HepG2 (cell line): ENCODE measurements around the gene SASH1. TPM values are rescaled to one million over a fixed set of nuclear protein-coding genes. Genes with fewer than 3 reads are reported as not detected.

Source experiments
- ATAC-seq: fragments of 200-7000 bp; cut with Tn5 transposase; 3 replicates; pipeline ENCODE4 v1.9.1; 2020; ENCODE audit warnings: mild to moderate bottlenecking, moderate library complexity
- BruUV-seq: library from RNA; stranded (reverse); fragments of 400-500 nt; replicated peaks from 2 replicates; lab custom pipeline; 2021; lab: Mats Ljungman, UMichigan
- CTCF ChIA-PET: fragments of 300-600 bp; formaldehyde crosslinking; extraction: SDS; loops from one replicate; lab custom pipeline; 2021; ENCODE audit warnings: low total read pairs, inconsistent platforms, low intra/inter-chr PET ratio; lab: Yijun Ruan, JAX
- POLR2A ChIA-PET: fragments of 350-600 bp; sonication (Branson Sonifier 250); formaldehyde crosslinking; loops from one replicate; lab custom pipeline; 2020; ENCODE audit warnings: antibody characterized with exemption, inconsistent platforms; lab: Yijun Ruan, JAX
- DNase-seq: peaks from one replicate; pipeline ENCODE4 v3.0.0-alpha.2; 2015; ENCODE audit warnings: low spot score
- FAIRE-seq: peaks from 3 replicates; lab custom pipeline; 2011; peaks lifted over from hg19 to GRCh38; lab: Jason Lieb, UNC
- H2AFZ ChIP-seq: one replicate; pipeline ENCODE4 v1.6.1; 2011; ENCODE audit warnings: low read length, inconsistent platforms
- H3K27ac ChIP-seq: fragments of 300-600 bp; 3 replicates; pipeline ENCODE4 v1.8.0; 2011; ENCODE audit warnings: mixed run types, mild to moderate bottlenecking, mixed read lengths, low read length, inconsistent platforms; ENCODE audit not compliant: insufficient read depth; ENCODE audit errors: extremely low read length
- H3K27me3 ChIP-seq, 2 experiments: fragments of 200-600 bp in 1 of 2; 2 replicates in 1 of 2; 3 replicates in 1 of 2; pipeline versions ENCODE4 v1.6.0 to v1.8.0; 2011; ENCODE audit warnings: low read length in 2 of 2, mild to moderate bottlenecking in 2 of 2, moderate library complexity in 2 of 2, inconsistent platforms in 1 of 2; ENCODE audit not compliant: insufficient read depth in 2 of 2, control insufficient read depth in 1 of 2
- H3K36me3 ChIP-seq, 2 experiments: fragments of 200-600 bp in 1 of 2; replicated peaks in 1 of 2; 2 replicates in 1 of 2; 3 replicates in 1 of 2; pipeline versions ENCODE4 v1.5.1 to v1.8.0; 2011; ENCODE audit warnings: low read length in 2 of 2, inconsistent platforms in 1 of 2; ENCODE audit not compliant: insufficient read depth in 2 of 2, control insufficient read depth in 1 of 2
- H3K4me1 ChIP-seq: 2 replicates; pipeline ENCODE4 v1.5.1; 2012; ENCODE audit warnings: low read length, inconsistent platforms; ENCODE audit not compliant: insufficient read depth
- H3K4me2 ChIP-seq: 2 replicates; pipeline ENCODE4 v1.6.0; 2011; ENCODE audit warnings: low read depth, low read length, inconsistent platforms
- H3K4me3 ChIP-seq, 3 experiments: fragments of 200-600 bp in 1 of 3; sonication (generic), shearing (Covaris generic) in 1 of 3; replicated peaks in 1 of 3; 2 replicates each; pipeline ENCODE4 v1.5.1; 2011 to 2016; ENCODE audit warnings: low read length in 3 of 3, inconsistent platforms in 2 of 3, low read depth in 2 of 3, mild to moderate bottlenecking in 2 of 3, control low read depth in 1 of 3, mixed read lengths in 1 of 3; ENCODE audit not compliant: insufficient read depth in 1 of 3
- H3K79me2 ChIP-seq: one replicate; pipeline ENCODE4 v1.6.1; 2011; ENCODE audit warnings: low read length, inconsistent platforms; ENCODE audit not compliant: insufficient read depth
- H3K9ac ChIP-seq: 2 replicates; pipeline ENCODE4 v1.6.0; 2011; ENCODE audit warnings: mild to moderate bottlenecking, low read depth, low read length, inconsistent platforms; ENCODE audit not compliant: insufficient read depth
- H3K9me3 ChIP-seq: 2 replicates; pipeline ENCODE4 v1.5.1; 2012; ENCODE audit warnings: mild to moderate bottlenecking, low read length
- H4K20me1 ChIP-seq: 2 replicates; pipeline ENCODE4 v1.6.0; 2011; ENCODE audit warnings: inconsistent platforms, mild to moderate bottlenecking, low read length, moderate library complexity; ENCODE audit not compliant: insufficient read depth
- CENPT ChIP-seq: sonication (generic); formaldehyde crosslinking; IDR thresholded peaks from 2 replicates; pipeline ENCODE4 v1.8.0; 2022; ENCODE audit warnings: low read depth, mild to moderate bottlenecking, moderate library complexity, missing genetic modification reagents
- ELF1 ChIP-seq: sonication (generic); formaldehyde crosslinking; IDR thresholded peaks from 2 replicates; pipeline ENCODE4 v1.4.0; 2020; ENCODE audit warnings: missing genetic modification reagents
- HOXA9 ChIP-seq: sonication (generic); formaldehyde crosslinking; IDR thresholded peaks from 2 replicates; pipeline ENCODE4 v1.8.1; 2022; ENCODE audit warnings: missing genetic modification reagents, mild to moderate bottlenecking, moderate library complexity, borderline replicate concordance
- NRL ChIP-seq: sonication (generic); formaldehyde crosslinking; IDR thresholded peaks from 2 replicates; pipeline ENCODE4 v1.5.0; 2020; ENCODE audit warnings: missing genetic modification reagents, mild to moderate bottlenecking, moderate library complexity, borderline replicate concordance
- RBM39 ChIP-seq: fragments of 200-400 bp; formaldehyde crosslinking; IDR thresholded peaks from one replicate; pipeline ENCODE4 v1.6.1; 2018; ENCODE audit warnings: antibody characterized with exemption, mild to moderate bottlenecking, low read depth, low read length; ENCODE audit not compliant: poor library complexity, severe bottlenecking
- SALL1 ChIP-seq: sonication (generic); formaldehyde crosslinking; IDR thresholded peaks from 2 replicates; pipeline ENCODE4 v1.8.0; 2022; ENCODE audit warnings: mild to moderate bottlenecking, missing genetic modification reagents
- SATB2 ChIP-seq: sonication (generic); formaldehyde crosslinking; IDR thresholded peaks from 2 replicates; pipeline ENCODE4 v1.5.0; 2020; ENCODE audit warnings: missing genetic modification reagents
- SP2 ChIP-seq: sonication (generic); formaldehyde crosslinking; IDR thresholded peaks from 2 replicates; pipeline ENCODE4 v1.5.1; 2020; ENCODE audit warnings: mild to moderate bottlenecking, missing genetic modification reagents
- ZNF142 ChIP-seq: sonication (generic); formaldehyde crosslinking; IDR thresholded peaks from 2 replicates; pipeline ENCODE4 v1.4.0; 2020; ENCODE audit warnings: missing genetic modification reagents
- ZNF547 ChIP-seq: sonication (generic); formaldehyde crosslinking; IDR thresholded peaks from 2 replicates; pipeline ENCODE4 v1.5.1; 2020; ENCODE audit warnings: mild to moderate bottlenecking, missing genetic modification reagents
- ZNF629 ChIP-seq: sonication (generic); formaldehyde crosslinking; conservative IDR thresholded peaks from 2 replicates; pipeline ENCODE4 v1.5.0; 2020; ENCODE audit warnings: missing genetic modification reagents
- WGBS: methylation state at CpG from one replicate; pipeline ENCODE4 v1.1.6; 2017; ENCODE audit warnings: low lambda C conversion rate; 5-methylcytosine and 5-hydroxymethylcytosine counted together
- in situ Hi-C: cut with HindIII; loops from 2 replicates; pipeline ENCODE4 v1.10.0; 2017; ENCODE audit warnings: low pct_unique_long_range_greater_than_20kb; ENCODE audit not compliant: extremely low pct_ligation_motif_present
- intact Hi-C: fragments of 100-400 bp; cut with micrococcal nuclease; formaldehyde crosslinking; loops from one replicate; pipeline ENCODE4 v1.10.0; 2022; ENCODE audit not compliant: unreplicated experiment
- polyA plus RNA-seq, 8 experiments: library from polyadenylated mRNA; depleted of rRNA in 3 of 8; stranded (reverse) in 7 of 8; unstranded in 1 of 8; fragments of >200 nt; fragmentation: Illumina TruSeq in 4 of 8; extraction: Trizol in 4 of 8; gene quantifications; 2 replicates each; pipeline versions ENCODE4 v1.2.1 to v1.2.3, GENCODE V29; 2011 to 2016; ENCODE audit warnings: low read depth in 4 of 8, missing spikeins in 1 of 8, mixed read lengths in 1 of 8; ENCODE audit not compliant: insufficient read depth in 1 of 8
- total RNA-seq, 5 experiments: library from RNA; depleted of rRNA; stranded (reverse); fragments of >200 nt; fragmentation: Illumina TruSeq; extraction: Trizol; gene quantifications; 2 replicates each; pipeline ENCODE4 v1.2.3, GENCODE V29; 2016; ENCODE audit warnings: low read depth in 1 of 5

SASH1 gene
- total and polyA plus RNA-seq, 2 of the 13 experiments (the other 11 are each of a cell fraction or from before 2014, with no cell fraction given) = 7.5 to 8.2 TPM

- no peak overlapping the region for H3K27ac ChIP-seq
- CTCF ChIA-PET = no interaction called here
Observed at GRCh38 chr6:148407372-148407771, 64.7 kb downstream of the SASH1 start.

More at GRCh38 chr6:148407372-148407771, 64.7 kb downstream of the SASH1 start:
- ATAC-seq (no peak), DNase-seq (no peak), FAIRE-seq (no peak)
- TF ChIP-seq ELF1 (CRISPR knock-in tag) (no peak), SATB2 (CRISPR knock-in tag) (no peak), CENPT (CRISPR knock-in tag) (no peak), ZNF547 (no peak), HOXA9 (no peak), SP2 (CRISPR knock-in tag) (no peak), NRL (CRISPR knock-in tag) (no peak), ZNF142 (CRISPR knock-in tag) (no peak), ZNF629 (no peak), SALL1 (CRISPR knock-in tag) (no peak), RBM39 (no peak)
- POLR2A ChIA-PET = no interaction called here
- Histone ChIP-seq H3K36me3 (no peaks in the 10 kb centered on the region; a peak in 1 of 5 replicates), H3K27me3 (no peaks in the 10 kb centered on the region), H3K9ac (no peak overlapping the region), H4K20me1 (no peaks in the 10 kb centered on the region), H3K4me1 (no peaks in the 10 kb centered on the region), H3K9me3 (no peaks in the 10 kb centered on the region), H3K4me3 (no peak overlapping the region), H3K4me2 (no peak overlapping the region), H3K79me2 (no peaks in the 10 kb centered on the region), H2AFZ (no peak overlapping the region)
- in situ Hi-C loops (no loop called here), intact Hi-C loops (no loop called here)
- WGBS = 96% methylated on average over 7 of the region's 7 CpGs
- no TSS peak for BruUV-seq
